Testis (tissue), 3 donors: ENCODE data around the gene DDX54. TPM values are rescaled to one million over a fixed set of nuclear protein-coding genes. Genes with fewer than 3 reads are reported as not detected.

Experiments used
- DNase-seq: peaks from one replicate; pipeline ENCODE4 v3.0.0-alpha.2; 2019
- H3K27ac ChIP-seq, 2 donors: fragments of 200-600 bp; sonication (generic); one replicate each; pipeline ENCODE4 v1.5.1; 2019
- H3K27me3 ChIP-seq: fragments of 200-600 bp; sonication (generic); one replicate; pipeline ENCODE4 v1.5.1; 2019
- H3K36me3 ChIP-seq: fragments of 200-600 bp; sonication (generic); one replicate; pipeline ENCODE4 v1.5.1; 2017; ENCODE audit warnings: low read depth; ENCODE audit errors: missing control alignments
- H3K4me1 ChIP-seq: fragments of 200-600 bp; sonication (generic); one replicate; pipeline ENCODE4 v1.5.1; 2019
- H3K4me3 ChIP-seq, 2 donors: fragments of 200-600 bp; sonication (generic); one replicate each; pipeline ENCODE4 v1.5.1; 2017 to 2019
- H3K9me3 ChIP-seq: fragments of 200-600 bp; sonication (generic); one replicate; pipeline ENCODE4 v1.5.1; 2017
- POLR2A ChIP-seq: fragments of 450-650 bp; IDR thresholded peaks from one replicate; pipeline ENCODE4 v1.6.1; 2017; ENCODE audit warnings: antibody characterized with exemption, mild to moderate bottlenecking, moderate library complexity
- WGBS, 2 donors: methylation state at CpG; one replicate each; pipeline ENCODE4 v1.1.5; 2018; 5-methylcytosine and 5-hydroxymethylcytosine counted together
- intact Hi-C: fragments of 100-400 bp; cut with DNase I; formaldehyde crosslinking; loops from one replicate; pipeline ENCODE4 v1.15.1; 2023; ENCODE audit warnings: low total_unique reads
- polyA plus RNA-seq: library from polyadenylated mRNA; stranded (reverse); fragments of 350-450 nt; fragmentation: Illumina TruSeq; extraction: RNeasy Lipid Tissue Mini Kit (QIAGEN cat#74804); gene quantifications from one replicate; pipeline ENCODE4 v1.2.3, GENCODE V29; 2014; ENCODE audit warnings: low read depth, low replicate concordance; ENCODE audit not compliant: insufficient read depth
- total RNA-seq, 2 donors: library from RNA; depleted of rRNA; stranded (reverse); fragments of >200 nt; gene quantifications; one replicate each; pipeline ENCODE4 v1.2.3, GENCODE V29; 2016
- TF ChIP-seq, protein P1 (sequence below), 3 experiments: fragments of 450-650 bp in 2 of 3; fragments of 200-600 bp in 1 of 3; sonication (generic) in 1 of 3; IDR thresholded peaks; one replicate each; pipeline ENCODE4 v1.5.1; 2016 to 2019; ENCODE audit warnings: antibody characterized with exemption in 3 of 3, mild to moderate bottlenecking in 2 of 3, moderate library complexity in 1 of 3

DDX54 gene
- total and polyA plus RNA-seq, 3 donors from 2014 or later = 40.3 to 63.6 (median 62.4) TPM

DNA sequence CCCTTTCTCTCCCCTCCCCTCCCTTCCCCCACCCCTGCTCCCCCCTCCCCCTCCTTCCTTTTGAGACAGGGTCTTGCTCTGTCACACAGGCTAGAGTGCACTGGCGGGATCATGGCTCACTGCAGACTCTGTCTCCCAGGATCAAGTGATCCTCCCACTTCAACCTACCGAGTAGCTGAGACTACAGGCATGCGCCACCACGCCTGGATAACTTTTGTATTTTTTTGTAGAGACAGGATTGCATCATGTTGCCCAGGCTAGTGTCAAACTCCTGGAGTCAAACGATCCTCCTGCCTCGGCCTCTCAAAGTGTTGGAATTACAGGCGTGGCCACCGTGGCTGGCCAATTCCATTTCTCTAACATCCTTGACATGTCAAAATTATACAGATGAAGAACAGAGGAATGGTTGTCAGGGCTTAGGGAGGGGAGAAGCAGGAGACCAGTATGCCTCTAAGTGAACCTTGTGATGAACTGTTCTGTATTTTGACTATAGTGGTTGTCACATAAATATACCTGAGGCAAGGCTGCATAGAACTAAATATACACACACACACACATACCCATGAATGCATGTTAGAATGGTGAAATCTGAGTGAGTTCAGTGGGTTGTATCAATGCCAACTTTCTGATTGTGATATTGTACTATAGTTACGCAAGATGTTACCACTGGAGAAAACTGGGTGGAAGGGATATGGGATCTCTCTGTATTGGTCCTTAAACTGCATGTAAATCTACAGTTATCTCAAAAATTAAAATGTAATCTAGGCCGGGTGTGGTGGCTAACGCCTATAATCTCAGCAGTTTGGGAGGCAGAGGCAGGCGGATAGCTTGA is 39.3 kb downstream of the DDX54 start:
- TF ChIP-seq POLR2A = no peak
- TF ChIP-seq, protein P1, sequence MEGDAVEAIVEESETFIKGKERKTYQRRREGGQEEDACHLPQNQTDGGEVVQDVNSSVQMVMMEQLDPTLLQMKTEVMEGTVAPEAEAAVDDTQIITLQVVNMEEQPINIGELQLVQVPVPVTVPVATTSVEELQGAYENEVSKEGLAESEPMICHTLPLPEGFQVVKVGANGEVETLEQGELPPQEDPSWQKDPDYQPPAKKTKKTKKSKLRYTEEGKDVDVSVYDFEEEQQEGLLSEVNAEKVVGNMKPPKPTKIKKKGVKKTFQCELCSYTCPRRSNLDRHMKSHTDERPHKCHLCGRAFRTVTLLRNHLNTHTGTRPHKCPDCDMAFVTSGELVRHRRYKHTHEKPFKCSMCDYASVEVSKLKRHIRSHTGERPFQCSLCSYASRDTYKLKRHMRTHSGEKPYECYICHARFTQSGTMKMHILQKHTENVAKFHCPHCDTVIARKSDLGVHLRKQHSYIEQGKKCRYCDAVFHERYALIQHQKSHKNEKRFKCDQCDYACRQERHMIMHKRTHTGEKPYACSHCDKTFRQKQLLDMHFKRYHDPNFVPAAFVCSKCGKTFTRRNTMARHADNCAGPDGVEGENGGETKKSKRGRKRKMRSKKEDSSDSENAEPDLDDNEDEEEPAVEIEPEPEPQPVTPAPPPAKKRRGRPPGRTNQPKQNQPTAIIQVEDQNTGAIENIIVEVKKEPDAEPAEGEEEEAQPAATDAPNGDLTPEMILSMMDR (IDR thresholded peaks at IDR 0.05) = no peak
- DNase-seq = no peak
- H3K4me1 ChIP-seq = peaks cover 11% of the 10 kb centered on the region
- 73 to 82% methylated on average over 12 of the region's 12 CpGs for WGBS, 2 donors
- no peak overlapping the region for H3K27ac ChIP-seq
- intact Hi-C loops = no loop called here
- H3K27me3 ChIP-seq = no peaks in the 10 kb centered on the region
- no peak overlapping the region for H3K4me3 ChIP-seq
- H3K36me3 ChIP-seq = no peaks in the 10 kb centered on the region
- no peaks in the 10 kb centered on the region for H3K9me3 ChIP-seq

DNA sequence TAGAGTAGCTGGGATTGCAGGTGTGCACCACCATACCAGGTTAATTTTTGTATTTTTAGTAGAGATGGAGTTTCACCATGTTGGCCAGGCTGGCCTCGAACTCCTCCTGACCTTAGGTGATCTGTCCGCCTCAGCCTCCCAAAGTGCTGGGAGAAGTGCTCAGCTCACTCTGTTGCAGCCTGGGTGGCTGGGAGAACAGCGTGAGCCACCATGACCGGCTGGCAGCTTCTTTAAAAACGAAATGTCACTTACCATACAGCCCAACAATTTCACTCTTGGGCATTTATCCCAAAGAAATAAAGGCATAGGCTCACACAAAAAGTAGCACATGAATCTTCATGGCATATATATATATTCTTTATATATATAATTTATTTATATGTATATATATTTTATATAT is 40.5 kb downstream of the DDX54 start:
- Histone ChIP-seq H3K4me1 (peaks cover 11% of the 10 kb centered on the region), H3K9me3 (no peaks in the 10 kb centered on the region), H3K4me3 (no peak overlapping the region), H3K36me3 (no peaks in the 10 kb centered on the region), H3K27ac (no peak overlapping the region), H3K27me3 (no peaks in the 10 kb centered on the region)
- DNase-seq = no peak
- intact Hi-C loops = no loop called here
- 59 to 70% methylated on average over 5 of the region's 5 CpGs for WGBS, 2 donors
- TF ChIP-seq, protein P1 (IDR thresholded peaks at IDR 0.05) = no peak
- no peak for TF ChIP-seq POLR2A

DNA sequence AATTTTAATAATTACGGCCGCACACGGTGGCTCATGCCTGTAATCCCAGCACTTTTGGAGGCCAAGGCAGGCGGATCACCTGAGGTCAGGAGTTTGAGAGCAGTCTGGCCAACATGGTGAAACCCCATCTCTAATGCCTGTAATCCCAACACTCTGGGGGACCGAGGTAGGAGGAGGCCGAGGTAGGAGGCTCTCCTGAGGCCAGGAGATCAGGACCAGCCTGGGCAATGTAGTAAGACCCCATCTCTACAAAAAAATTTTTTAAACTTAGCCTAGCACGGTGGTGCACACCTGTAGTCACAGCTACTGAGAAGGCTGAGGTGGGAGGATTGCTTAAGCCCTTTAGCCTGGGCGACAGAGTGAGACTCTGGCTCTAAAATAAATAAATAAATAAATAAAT is 41.3 kb downstream of the DDX54 start:
- intact Hi-C loops = no loop called here
- Histone ChIP-seq H3K4me1 (peaks cover 11% of the 10 kb centered on the region), H3K9me3 (no peaks in the 10 kb centered on the region), H3K27ac (no peak overlapping the region), H3K36me3 (no peaks in the 10 kb centered on the region), H3K4me3 (no peak overlapping the region), H3K27me3 (no peaks in the 10 kb centered on the region)
- DNase-seq = no peak
- no peak for TF ChIP-seq POLR2A
- TF ChIP-seq, protein P1 (IDR thresholded peaks at IDR 0.05) = no peak
- 85 to 86% methylated on average over 4 to 8 of the region's 8 CpGs for WGBS, 2 donors

DNA sequence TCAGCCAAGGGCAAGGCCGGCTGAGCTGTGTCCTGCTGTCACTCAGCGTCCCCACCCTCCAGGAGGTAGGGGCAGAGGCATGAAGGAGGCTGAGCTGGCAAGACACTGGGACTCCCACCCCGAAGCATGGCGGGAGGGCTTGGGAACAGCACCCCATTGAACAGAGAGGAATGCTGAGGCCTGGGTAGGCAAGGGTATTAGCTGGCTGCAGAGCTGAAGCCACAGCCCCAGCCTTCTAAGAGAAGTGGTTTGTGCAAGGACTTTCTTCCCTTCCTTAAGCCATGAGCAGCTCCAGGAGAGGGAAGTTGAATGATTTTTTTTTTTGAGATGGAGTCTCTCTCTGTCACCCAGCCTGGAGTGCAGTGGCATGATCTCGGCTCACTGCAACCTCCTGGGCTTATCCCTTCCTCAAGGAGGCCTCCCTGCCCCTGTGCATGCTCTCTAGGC is 42.4 kb downstream of the DDX54 start:
- H3K27me3 ChIP-seq = no peaks in the 10 kb centered on the region
- TF ChIP-seq, protein P1 (IDR thresholded peaks at IDR 0.05) = no peak
- TF ChIP-seq POLR2A = no peak
- no peaks in the 10 kb centered on the region for H3K36me3 ChIP-seq
- no peak for DNase-seq
- peak overlapping the region; percentile 42 to 72 for H3K27ac ChIP-seq
- WGBS, 2 donors = 66 to 77% methylated on average over 3 to 5 of the region's 5 CpGs
- H3K4me3 ChIP-seq = no peak overlapping the region
- peaks cover 11% of the 10 kb centered on the region for H3K4me1 ChIP-seq
- intact Hi-C loops = no loop called here
- H3K9me3 ChIP-seq = no peaks in the 10 kb centered on the region
